HepG2 (cell line): ENCODE data around the gene GRIK2. TPM values are rescaled to one million over a fixed set of nuclear protein-coding genes. Genes with fewer than 3 reads are reported as not detected.

Source experiments
- ATAC-seq: fragments of 200-7000 bp; cut with Tn5 transposase; 3 replicates; pipeline ENCODE4 v1.9.1; 2020; ENCODE audit warnings: mild to moderate bottlenecking, moderate library complexity
- BruUV-seq: library from RNA; stranded (reverse); fragments of 400-500 nt; replicated peaks from 2 replicates; lab custom pipeline; 2021; lab: Mats Ljungman, UMichigan
- CTCF ChIA-PET: fragments of 300-600 bp; formaldehyde crosslinking; extraction: SDS; loops from one replicate; lab custom pipeline; 2021; ENCODE audit warnings: low total read pairs, inconsistent platforms, low intra/inter-chr PET ratio; lab: Yijun Ruan, JAX
- POLR2A ChIA-PET: fragments of 350-600 bp; sonication (Branson Sonifier 250); formaldehyde crosslinking; loops from one replicate; lab custom pipeline; 2020; ENCODE audit warnings: antibody characterized with exemption, inconsistent platforms; lab: Yijun Ruan, JAX
- DNase-seq: peaks from one replicate; pipeline ENCODE4 v3.0.0-alpha.2; 2015; ENCODE audit warnings: low spot score
- FAIRE-seq: peaks from 3 replicates; lab custom pipeline; 2011; peaks lifted over from hg19 to GRCh38; lab: Jason Lieb, UNC
- H2AFZ ChIP-seq: one replicate; pipeline ENCODE4 v1.6.1; 2011; ENCODE audit warnings: low read length, inconsistent platforms
- H3K27ac ChIP-seq: fragments of 300-600 bp; 3 replicates; pipeline ENCODE4 v1.8.0; 2011; ENCODE audit warnings: mixed run types, mild to moderate bottlenecking, mixed read lengths, low read length, inconsistent platforms; ENCODE audit not compliant: insufficient read depth; ENCODE audit errors: extremely low read length
- H3K27me3 ChIP-seq, 2 experiments: fragments of 200-600 bp in 1 of 2; 2 replicates in 1 of 2; 3 replicates in 1 of 2; pipeline versions ENCODE4 v1.6.0 to v1.8.0; 2011; ENCODE audit warnings: low read length in 2 of 2, mild to moderate bottlenecking in 2 of 2, moderate library complexity in 2 of 2, inconsistent platforms in 1 of 2; ENCODE audit not compliant: insufficient read depth in 2 of 2, control insufficient read depth in 1 of 2
- H3K36me3 ChIP-seq, 2 experiments: fragments of 200-600 bp in 1 of 2; replicated peaks in 1 of 2; 2 replicates in 1 of 2; 3 replicates in 1 of 2; pipeline versions ENCODE4 v1.5.1 to v1.8.0; 2011; ENCODE audit warnings: low read length in 2 of 2, inconsistent platforms in 1 of 2; ENCODE audit not compliant: insufficient read depth in 2 of 2, control insufficient read depth in 1 of 2
- H3K4me1 ChIP-seq: 2 replicates; pipeline ENCODE4 v1.5.1; 2012; ENCODE audit warnings: low read length, inconsistent platforms; ENCODE audit not compliant: insufficient read depth
- H3K4me2 ChIP-seq: 2 replicates; pipeline ENCODE4 v1.6.0; 2011; ENCODE audit warnings: low read depth, low read length, inconsistent platforms
- H3K4me3 ChIP-seq, 3 experiments: fragments of 200-600 bp in 1 of 3; sonication (generic), shearing (Covaris generic) in 1 of 3; replicated peaks in 1 of 3; 2 replicates each; pipeline ENCODE4 v1.5.1; 2011 to 2016; ENCODE audit warnings: low read length in 3 of 3, inconsistent platforms in 2 of 3, low read depth in 2 of 3, mild to moderate bottlenecking in 2 of 3, control low read depth in 1 of 3, mixed read lengths in 1 of 3; ENCODE audit not compliant: insufficient read depth in 1 of 3
- H3K79me2 ChIP-seq: one replicate; pipeline ENCODE4 v1.6.1; 2011; ENCODE audit warnings: low read length, inconsistent platforms; ENCODE audit not compliant: insufficient read depth
- H3K9ac ChIP-seq: 2 replicates; pipeline ENCODE4 v1.6.0; 2011; ENCODE audit warnings: mild to moderate bottlenecking, low read depth, low read length, inconsistent platforms; ENCODE audit not compliant: insufficient read depth
- H3K9me3 ChIP-seq: 2 replicates; pipeline ENCODE4 v1.5.1; 2012; ENCODE audit warnings: mild to moderate bottlenecking, low read length
- H4K20me1 ChIP-seq: 2 replicates; pipeline ENCODE4 v1.6.0; 2011; ENCODE audit warnings: inconsistent platforms, mild to moderate bottlenecking, low read length, moderate library complexity; ENCODE audit not compliant: insufficient read depth
- BATF2 ChIP-seq: sonication (generic); formaldehyde crosslinking; IDR thresholded peaks from 2 replicates; pipeline ENCODE4 v1.8.0; 2022; ENCODE audit warnings: mild to moderate bottlenecking, missing genetic modification reagents, moderate library complexity
- CCAR2 ChIP-seq: fragments of 200-400 bp; formaldehyde crosslinking; optimal IDR thresholded peaks from 2 replicates; pipeline ENCODE3; 2018; ENCODE audit warnings: low read depth, mild to moderate bottlenecking, low read length, moderate library complexity
- CEBPG ChIP-seq: IDR thresholded peaks from 2 replicates; pipeline ENCODE4 v1.6.1; 2016
- CENPT ChIP-seq: sonication (generic); formaldehyde crosslinking; IDR thresholded peaks from 2 replicates; pipeline ENCODE4 v1.8.0; 2022; ENCODE audit warnings: low read depth, mild to moderate bottlenecking, moderate library complexity, missing genetic modification reagents
- FOXC1 ChIP-seq: sonication (generic); formaldehyde crosslinking; IDR thresholded peaks from 2 replicates; pipeline ENCODE4 v1.8.0; 2022; ENCODE audit warnings: mild to moderate bottlenecking, missing genetic modification reagents, borderline replicate concordance
- GTF2F1 ChIP-seq: fragments of 150-350 bp; IDR thresholded peaks from 2 replicates; pipeline ENCODE4 v1.6.1; 2014; ENCODE audit warnings: low read length
- MATR3 ChIP-seq: sonication (generic); formaldehyde crosslinking; IDR thresholded peaks from 2 replicates; pipeline ENCODE4 v1.4.0; 2020; ENCODE audit warnings: missing genetic modification reagents
- MAZ ChIP-seq, 2 experiments: sonication (generic) in 1 of 2; formaldehyde crosslinking in 1 of 2; IDR thresholded peaks; 2 replicates each; pipeline versions ENCODE4 v1.5.0 to v1.6.1; 2012 to 2020; ENCODE audit warnings: low read depth in 2 of 2, mild to moderate bottlenecking in 2 of 2, borderline replicate concordance in 1 of 2, improper control_type of control experiment in 1 of 2, low read length in 1 of 2, missing genetic modification reagents in 1 of 2, moderate library complexity in 1 of 2
- MBD4 ChIP-seq: IDR thresholded peaks from 2 replicates; pipeline ENCODE4 v1.6.1; 2012; ENCODE audit warnings: low read length, inconsistent platforms, borderline replicate concordance
- NCOA2 ChIP-seq: sonication (generic); formaldehyde crosslinking; IDR thresholded peaks from 2 replicates; pipeline ENCODE4 v1.8.0; 2022; ENCODE audit warnings: inconsistent platforms
- POLR2AphosphoS5 ChIP-seq: IDR thresholded peaks from 2 replicates; pipeline ENCODE4 v1.6.1; 2012; ENCODE audit warnings: low read depth, low read length
- PPARG ChIP-seq: conservative IDR thresholded peaks from 2 replicates; pipeline ENCODE4 v1.6.1; 2016; ENCODE audit warnings: missing biosample characterization, missing genetic modification reagents
- SATB2 ChIP-seq: sonication (generic); formaldehyde crosslinking; IDR thresholded peaks from 2 replicates; pipeline ENCODE4 v1.5.0; 2020; ENCODE audit warnings: missing genetic modification reagents
- SOX6 ChIP-seq, 2 experiments: fragments of 450-650 bp in 1 of 2; sonication (generic) in 1 of 2; formaldehyde crosslinking in 1 of 2; IDR thresholded peaks; 2 replicates each; pipeline versions ENCODE4 v1.4.0 to v1.6.1; 2017 to 2020; ENCODE audit warnings: antibody characterized with exemption in 1 of 2, mild to moderate bottlenecking in 1 of 2, missing genetic modification reagents in 1 of 2
- WIZ ChIP-seq: sonication (generic); formaldehyde crosslinking; IDR thresholded peaks from 2 replicates; pipeline ENCODE4 v1.5.1; 2020; ENCODE audit warnings: mild to moderate bottlenecking, missing genetic modification reagents
- ZFP37 ChIP-seq: sonication (generic); formaldehyde crosslinking; IDR thresholded peaks from 2 replicates; pipeline ENCODE4 v1.4.0; 2020; ENCODE audit warnings: missing genetic modification reagents, borderline replicate concordance
- ZNF44 ChIP-seq: sonication (generic); formaldehyde crosslinking; IDR thresholded peaks from 2 replicates; pipeline ENCODE4 v1.5.1; 2020; ENCODE audit warnings: mild to moderate bottlenecking, missing genetic modification reagents
- ZNF501 ChIP-seq: sonication (generic); formaldehyde crosslinking; IDR thresholded peaks from 2 replicates; pipeline ENCODE4 v1.5.1; 2020; ENCODE audit warnings: mild to moderate bottlenecking, moderate library complexity, missing genetic modification reagents
- ZNF549 ChIP-seq: sonication (generic); formaldehyde crosslinking; IDR thresholded peaks from 2 replicates; pipeline ENCODE4 v1.5.0; 2020; ENCODE audit warnings: missing genetic modification reagents
- ZNF660 ChIP-seq: sonication (generic); formaldehyde crosslinking; IDR thresholded peaks from 2 replicates; pipeline ENCODE4 v1.5.1; 2020; ENCODE audit warnings: mild to moderate bottlenecking, low read depth, missing genetic modification reagents, borderline replicate concordance
- in situ Hi-C: cut with HindIII; loops from 2 replicates; pipeline ENCODE4 v1.10.0; 2017; ENCODE audit warnings: low pct_unique_long_range_greater_than_20kb; ENCODE audit not compliant: extremely low pct_ligation_motif_present
- intact Hi-C: fragments of 100-400 bp; cut with micrococcal nuclease; formaldehyde crosslinking; loops from one replicate; pipeline ENCODE4 v1.10.0; 2022; ENCODE audit not compliant: unreplicated experiment
- polyA plus RNA-seq, 8 experiments: library from polyadenylated mRNA; depleted of rRNA in 3 of 8; stranded (reverse) in 7 of 8; unstranded in 1 of 8; fragments of >200 nt; fragmentation: Illumina TruSeq in 4 of 8; extraction: Trizol in 4 of 8; gene quantifications; 2 replicates each; pipeline versions ENCODE4 v1.2.1 to v1.2.3, GENCODE V29; 2011 to 2016; ENCODE audit warnings: low read depth in 4 of 8, missing spikeins in 1 of 8, mixed read lengths in 1 of 8; ENCODE audit not compliant: insufficient read depth in 1 of 8
- total RNA-seq, 5 experiments: library from RNA; depleted of rRNA; stranded (reverse); fragments of >200 nt; fragmentation: Illumina TruSeq; extraction: Trizol; gene quantifications; 2 replicates each; pipeline ENCODE4 v1.2.3, GENCODE V29; 2016; ENCODE audit warnings: low read depth in 1 of 5

GRIK2 gene
- total and polyA plus RNA-seq, 2 of the 13 experiments (the other 11 are each of a cell fraction or from before 2014, with no cell fraction given) = not detected

GRCh38 chr6:102026649-102027048 lies 633.1 kb downstream of the GRIK2 start:
- H3K36me3 ChIP-seq = no peaks in the 10 kb centered on the region
- no peak overlapping the region for H3K9ac ChIP-seq
- CTCF ChIA-PET = no interaction called here
- ATAC-seq (no peak), FAIRE-seq (no peak), DNase-seq (no peak)
- intact Hi-C loops = no loop called here
- no peaks in the 10 kb centered on the region for H3K4me1 ChIP-seq
- H3K4me3 ChIP-seq = no peak overlapping the region
- BruUV-seq = no TSS peak
- H2AFZ ChIP-seq = no peak overlapping the region
- no peaks in the 10 kb centered on the region for H3K79me2 ChIP-seq
- TF ChIP-seq CEBPG (CRISPR knock-in tag) (no peak), GTF2F1 (no peak), WIZ (CRISPR knock-in tag) (no peak), MATR3 (CRISPR knock-in tag) (no peak), SOX6 (IDR thresholded peaks at IDR 0.05) (no peak), SOX6 (CRISPR knock-in tag; IDR thresholded peaks at IDR 0.05) (no peak), ZNF549 (CRISPR knock-in tag) (no peak), ZNF501 (CRISPR knock-in tag) (no peak), ZNF44 (CRISPR knock-in tag) (no peak), FOXC1 (CRISPR knock-in tag) (no peak), BATF2 (CRISPR knock-in tag) (no peak), MAZ (IDR thresholded peaks at IDR 0.05; ENCODE audit: borderline replicate concordance, low read depth, low read length) (no peak), MAZ (CRISPR knock-in tag; IDR thresholded peaks at IDR 0.05; ENCODE audit: low read depth) (no peak), POLR2AphosphoS5 (no peak), NCOA2 (CRISPR knock-in tag) (no peak), MBD4 (no peak), ZFP37 (no peak), CCAR2 (no peak), ZNF660 (CRISPR knock-in tag) (no peak), SATB2 (CRISPR knock-in tag) (no peak), CENPT (no peak), PPARG (CRISPR knock-in tag) (no peak)
- H3K4me2 ChIP-seq = no peak overlapping the region
- no peak overlapping the region for H3K27ac ChIP-seq
- no peaks in the 10 kb centered on the region for H3K9me3 ChIP-seq
- no peaks in the 10 kb centered on the region for H3K27me3 ChIP-seq
- no peaks in the 10 kb centered on the region for H4K20me1 ChIP-seq
- in situ Hi-C loops = no loop called here
- POLR2A ChIA-PET = no interaction called here
